Measurements from ENCODE around the gene ARL17A.
"Not testable (repeated sequence)": the region's sequence is repeated elsewhere in the genome, so short reads cannot be mapped to it uniquely, and the experiment has no call there.

Gene ARL17A

DNA sequence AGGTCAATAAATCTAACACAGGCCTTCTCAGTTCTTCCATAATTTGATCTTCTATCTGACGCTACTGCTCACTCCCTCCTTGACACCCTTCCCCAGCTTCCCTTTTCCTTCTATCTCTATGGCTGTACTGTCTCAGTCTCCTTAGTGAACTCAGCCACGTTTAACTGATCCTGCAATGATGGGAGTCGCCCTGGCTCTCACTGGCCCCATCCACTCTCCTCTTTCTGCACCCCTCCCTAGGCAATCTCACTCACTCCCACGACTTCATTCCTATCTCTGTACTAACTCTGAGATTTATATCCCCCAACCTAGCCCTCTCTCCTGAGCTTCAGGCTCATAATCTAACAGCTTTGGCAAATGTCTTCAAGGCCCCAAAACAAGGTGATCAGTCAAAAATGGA is 7.7 kb downstream of the ARL17A start:
- H3K79me2 ChIP-seq (ENCODE audit: control insufficient read depth, insufficient read depth, low read length); H3K4me2 ChIP-seq (ENCODE audit: low read length); H3K4ac ChIP-seq (ENCODE audit: low read depth, low read length); H3K27me3 ChIP-seq (ENCODE audit: insufficient read depth, low read length, poor library complexity); H2AK5ac ChIP-seq (ENCODE audit: low read length); H2BK120ac ChIP-seq (ENCODE audit: low read depth, low read length); H4K8ac ChIP-seq (ENCODE audit: low read depth, low read length); H3K4me3 ChIP-seq (ENCODE audit: low read length); H3K23ac ChIP-seq (ENCODE audit: low read length); H3K56ac ChIP-seq (ENCODE audit: low read length); H3K79me1 ChIP-seq (ENCODE audit: low read length); H4K5ac ChIP-seq (ENCODE audit: low read length); H3K18ac ChIP-seq (ENCODE audit: low read length); DNase-seq; H2BK5ac ChIP-seq (ENCODE audit: low read length); H2BK15ac ChIP-seq (replicated peaks; ENCODE audit: low read depth); H3K36me3 ChIP-seq (ENCODE audit: control insufficient read depth, insufficient read depth, low read length); H3K4me1 ChIP-seq (ENCODE audit: control insufficient read depth, low read depth, low read length); H3K9ac ChIP-seq (ENCODE audit: low read length); H3K27ac ChIP-seq (ENCODE audit: low read depth, low read length): not testable (repeated sequence)
- no CpG with 5 or more reads among the region's 4 CpGs for WGBS (ENCODE audit: extremely low coverage, insufficient coverage, low lambda C conversion rate)

DNA sequence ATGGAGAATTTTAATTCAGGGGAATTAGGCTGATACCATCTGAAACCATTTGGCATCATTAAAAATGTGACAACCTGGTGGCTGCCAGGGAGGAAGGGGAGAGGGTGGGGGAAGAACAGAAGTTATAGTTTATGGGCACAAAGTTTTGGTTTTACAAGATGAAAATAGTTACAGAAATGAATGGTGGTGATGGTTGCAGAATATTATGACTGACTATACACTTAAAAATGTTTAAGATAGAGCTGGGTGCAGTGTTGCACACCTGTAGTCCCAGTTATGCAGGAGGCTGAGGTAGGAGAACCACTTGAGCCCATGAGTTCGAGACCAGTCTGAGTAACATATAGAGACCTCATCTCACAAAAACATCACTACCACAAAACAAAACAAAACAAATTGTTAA is 12.5 kb downstream of the ARL17A start:
- H3K56ac ChIP-seq (ENCODE audit: low read length); H3K79me1 ChIP-seq (ENCODE audit: low read length); DNase-seq; H3K4me1 ChIP-seq (ENCODE audit: control insufficient read depth, low read depth, low read length); H3K36me3 ChIP-seq (ENCODE audit: control insufficient read depth, insufficient read depth, low read length); H3K79me2 ChIP-seq (ENCODE audit: control insufficient read depth, insufficient read depth, low read length); H2BK5ac ChIP-seq (ENCODE audit: low read length); H4K8ac ChIP-seq (ENCODE audit: low read depth, low read length); H3K23ac ChIP-seq (ENCODE audit: low read length); H2BK120ac ChIP-seq (ENCODE audit: low read depth, low read length); H3K4me3 ChIP-seq (ENCODE audit: low read length); H3K4me2 ChIP-seq (ENCODE audit: low read length); H2BK15ac ChIP-seq (replicated peaks; ENCODE audit: low read depth); H3K27me3 ChIP-seq (ENCODE audit: insufficient read depth, low read length, poor library complexity); H3K18ac ChIP-seq (ENCODE audit: low read length); H3K27ac ChIP-seq (ENCODE audit: low read depth, low read length); H4K5ac ChIP-seq (ENCODE audit: low read length); H3K9ac ChIP-seq (ENCODE audit: low read length); H2AK5ac ChIP-seq (ENCODE audit: low read length); H3K4ac ChIP-seq (ENCODE audit: low read depth, low read length): not testable (repeated sequence)
- no CpG with 5 or more reads among the region's 1 CpG for WGBS (ENCODE audit: extremely low coverage, insufficient coverage, low lambda C conversion rate)

DNA sequence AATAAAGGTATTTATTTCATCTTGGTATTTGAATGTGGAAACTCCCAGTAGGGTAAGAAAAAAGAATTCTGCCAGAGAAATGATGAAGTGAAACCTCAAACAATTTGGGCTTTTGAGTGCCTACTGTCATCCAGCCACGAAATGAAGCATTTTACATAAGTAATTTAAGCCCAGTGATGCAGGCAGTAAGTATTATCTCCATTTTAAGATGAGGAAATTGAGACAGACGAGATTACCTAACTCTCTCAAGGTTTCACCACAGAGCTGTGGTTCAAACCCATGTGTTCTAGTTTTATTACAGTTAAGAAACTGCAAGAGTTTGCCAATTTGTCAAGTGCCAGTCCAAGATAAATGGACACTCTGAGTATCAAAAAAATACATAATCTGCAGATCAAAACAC is 13.2 kb downstream of the ARL17A start:
- H3K79me2 ChIP-seq (ENCODE audit: control insufficient read depth, insufficient read depth, low read length); H4K8ac ChIP-seq (ENCODE audit: low read depth, low read length); H3K79me1 ChIP-seq (ENCODE audit: low read length); H3K18ac ChIP-seq (ENCODE audit: low read length); H4K5ac ChIP-seq (ENCODE audit: low read length); H3K27ac ChIP-seq (ENCODE audit: low read depth, low read length); H2BK5ac ChIP-seq (ENCODE audit: low read length); H3K23ac ChIP-seq (ENCODE audit: low read length); H2BK15ac ChIP-seq (replicated peaks; ENCODE audit: low read depth); H3K9ac ChIP-seq (ENCODE audit: low read length); H3K4ac ChIP-seq (ENCODE audit: low read depth, low read length); H3K56ac ChIP-seq (ENCODE audit: low read length); H3K36me3 ChIP-seq (ENCODE audit: control insufficient read depth, insufficient read depth, low read length); H3K27me3 ChIP-seq (ENCODE audit: insufficient read depth, low read length, poor library complexity); H3K4me3 ChIP-seq (ENCODE audit: low read length); H2AK5ac ChIP-seq (ENCODE audit: low read length); H3K4me1 ChIP-seq (ENCODE audit: control insufficient read depth, low read depth, low read length); H2BK120ac ChIP-seq (ENCODE audit: low read depth, low read length); H3K4me2 ChIP-seq (ENCODE audit: low read length); DNase-seq: not testable (repeated sequence)
- no CpG with 5 or more reads among the region's 2 CpGs for WGBS (ENCODE audit: extremely low coverage, insufficient coverage, low lambda C conversion rate)

DNA sequence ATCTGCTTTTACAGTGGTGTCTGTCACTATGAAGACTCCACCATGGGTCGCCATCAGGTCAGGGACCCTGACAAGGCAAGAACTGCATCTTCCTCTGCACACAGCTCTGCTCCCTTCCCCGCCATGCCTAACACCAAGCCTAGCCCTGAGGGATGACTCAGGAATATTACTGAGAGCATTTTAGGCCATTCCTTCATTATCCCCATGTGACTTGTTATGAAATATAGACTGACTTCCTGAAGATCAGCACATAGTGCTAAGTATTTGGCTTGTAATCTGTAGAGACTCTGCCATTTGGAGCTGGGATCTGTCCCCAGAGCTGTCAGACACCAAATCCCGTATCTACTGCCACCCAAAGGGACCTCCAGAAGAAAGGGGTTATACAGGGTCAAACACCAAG is 19.4 kb downstream of the ARL17A start:
- not testable (repeated sequence) for H3K79me1 ChIP-seq (ENCODE audit: low read length); H2BK15ac ChIP-seq (replicated peaks; ENCODE audit: low read depth); H2BK5ac ChIP-seq (ENCODE audit: low read length); H3K27ac ChIP-seq (ENCODE audit: low read depth, low read length); H3K79me2 ChIP-seq (ENCODE audit: control insufficient read depth, insufficient read depth, low read length); H3K4me1 ChIP-seq (ENCODE audit: control insufficient read depth, low read depth, low read length); H3K23ac ChIP-seq (ENCODE audit: low read length); H3K9ac ChIP-seq (ENCODE audit: low read length); H4K5ac ChIP-seq (ENCODE audit: low read length); H3K4ac ChIP-seq (ENCODE audit: low read depth, low read length); H3K4me2 ChIP-seq (ENCODE audit: low read length); H3K56ac ChIP-seq (ENCODE audit: low read length); H4K8ac ChIP-seq (ENCODE audit: low read depth, low read length); H3K27me3 ChIP-seq (ENCODE audit: insufficient read depth, low read length, poor library complexity); H3K18ac ChIP-seq (ENCODE audit: low read length); H2BK120ac ChIP-seq (ENCODE audit: low read depth, low read length); H3K36me3 ChIP-seq (ENCODE audit: control insufficient read depth, insufficient read depth, low read length); DNase-seq; H2AK5ac ChIP-seq (ENCODE audit: low read length); H3K4me3 ChIP-seq (ENCODE audit: low read length)
- WGBS (ENCODE audit: extremely low coverage, insufficient coverage, low lambda C conversion rate): no CpG with 5 or more reads among the region's 3 CpGs

DNA sequence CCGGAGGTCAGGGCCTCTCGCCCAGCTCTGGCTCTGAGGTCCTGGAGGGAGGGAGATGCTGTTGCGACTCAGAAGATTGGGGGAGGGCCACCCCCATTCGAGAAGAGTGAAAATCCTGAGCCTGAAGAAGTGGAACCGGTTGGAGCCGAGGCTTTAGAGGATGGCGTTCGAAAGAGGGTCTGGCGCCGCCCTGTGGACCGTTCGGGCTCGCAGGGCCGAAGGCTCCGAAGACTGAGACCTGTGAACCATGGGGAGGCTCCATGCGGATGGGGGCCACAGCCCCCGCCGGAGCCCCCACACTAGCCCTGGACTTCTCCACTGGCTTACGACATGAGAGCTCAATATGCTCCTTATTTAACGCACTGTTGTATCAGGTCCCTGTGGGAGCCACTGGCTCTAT is 20.3 kb downstream of the ARL17A start:
- not testable (repeated sequence) for H4K8ac ChIP-seq (ENCODE audit: low read depth, low read length); H4K5ac ChIP-seq (ENCODE audit: low read length); H3K4ac ChIP-seq (ENCODE audit: low read depth, low read length); H3K23ac ChIP-seq (ENCODE audit: low read length); H3K4me3 ChIP-seq (ENCODE audit: low read length); H2AK5ac ChIP-seq (ENCODE audit: low read length); H2BK15ac ChIP-seq (replicated peaks; ENCODE audit: low read depth); H3K18ac ChIP-seq (ENCODE audit: low read length); H3K4me2 ChIP-seq (ENCODE audit: low read length); H3K36me3 ChIP-seq (ENCODE audit: control insufficient read depth, insufficient read depth, low read length); H3K79me1 ChIP-seq (ENCODE audit: low read length); H3K27me3 ChIP-seq (ENCODE audit: insufficient read depth, low read length, poor library complexity); H2BK120ac ChIP-seq (ENCODE audit: low read depth, low read length); H3K56ac ChIP-seq (ENCODE audit: low read length); H3K79me2 ChIP-seq (ENCODE audit: control insufficient read depth, insufficient read depth, low read length); H3K9ac ChIP-seq (ENCODE audit: low read length); H3K4me1 ChIP-seq (ENCODE audit: control insufficient read depth, low read depth, low read length); H3K27ac ChIP-seq (ENCODE audit: low read depth, low read length); H2BK5ac ChIP-seq (ENCODE audit: low read length); DNase-seq
- no CpG with 5 or more reads among the region's 20 CpGs for WGBS (ENCODE audit: extremely low coverage, insufficient coverage, low lambda C conversion rate)

DNA sequence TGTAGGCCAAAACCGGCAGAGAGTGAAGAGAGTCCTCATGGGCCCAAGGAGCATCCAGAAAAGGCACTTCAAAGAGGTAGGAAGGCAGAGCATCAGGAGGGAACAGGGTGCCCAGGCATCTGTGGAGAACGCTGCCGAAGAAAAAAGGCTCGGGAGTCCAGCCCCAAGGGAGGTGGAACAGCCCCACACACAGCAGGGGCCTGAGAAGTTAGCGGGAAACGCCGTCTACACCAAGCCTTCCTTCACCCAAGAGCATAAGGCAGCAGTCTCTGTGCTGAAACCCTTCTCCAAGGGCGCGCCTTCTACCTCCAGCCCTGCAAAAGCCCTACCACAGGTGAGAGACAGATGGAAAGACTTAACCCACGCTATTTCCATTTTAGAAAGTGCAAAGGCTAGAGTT is 30.9 kb downstream of the ARL17A start:
- no CpG with 5 or more reads among the region's 10 CpGs for whole genome bisulfite sequencing (ENCODE audit: extremely low coverage, insufficient coverage, low lambda C conversion rate)
- H2BK5ac ChIP-seq (ENCODE audit: low read length): not testable (repeated sequence)

More for the DNA sequence above, 30.9 kb downstream of the ARL17A start:
- H3K4me1 ChIP-seq (ENCODE audit: control insufficient read depth, low read depth, low read length); H3K79me2 ChIP-seq (ENCODE audit: control insufficient read depth, insufficient read depth, low read length); H3K27ac ChIP-seq (ENCODE audit: low read depth, low read length); DNase-seq; H2BK15ac ChIP-seq (replicated peaks; ENCODE audit: low read depth); H3K9ac ChIP-seq (ENCODE audit: low read length); H4K5ac ChIP-seq (ENCODE audit: low read length); H3K36me3 ChIP-seq (ENCODE audit: control insufficient read depth, insufficient read depth, low read length); H2BK120ac ChIP-seq (ENCODE audit: low read depth, low read length); H3K4me2 ChIP-seq (ENCODE audit: low read length); H3K18ac ChIP-seq (ENCODE audit: low read length); H3K56ac ChIP-seq (ENCODE audit: low read length); H3K23ac ChIP-seq (ENCODE audit: low read length); H3K27me3 ChIP-seq (ENCODE audit: insufficient read depth, low read length, poor library complexity); H4K8ac ChIP-seq (ENCODE audit: low read depth, low read length); H2AK5ac ChIP-seq (ENCODE audit: low read length); H3K4ac ChIP-seq (ENCODE audit: low read depth, low read length); H3K4me3 ChIP-seq (ENCODE audit: low read length); H3K79me1 ChIP-seq (ENCODE audit: low read length): not testable (repeated sequence)
